HEK293T (cell line): Measurements from ENCODE around the gene CCDC33.

Source experiments
- FOXA1 ChIP-seq: fragments of 450-650 bp; IDR thresholded peaks from 2 replicates; pipeline ENCODE4 v1.6.1; 2016; ENCODE audit warnings: mild to moderate bottlenecking
- FOXK2 ChIP-seq: fragments of 450-650 bp; IDR thresholded peaks from 2 replicates; pipeline ENCODE4 v1.6.1; 2016; ENCODE audit warnings: mild to moderate bottlenecking
- FOXM1 ChIP-seq: fragments of 450-650 bp; IDR thresholded peaks from 2 replicates; pipeline ENCODE4 v1.6.1; 2017; ENCODE audit warnings: mild to moderate bottlenecking, borderline replicate concordance
- PKNOX1 ChIP-seq: fragments of 450-650 bp; IDR thresholded peaks from 2 replicates; pipeline ENCODE4 v1.6.1; 2016
- SP1 ChIP-seq: fragments of 450-650 bp; IDR thresholded peaks from 2 replicates; pipeline ENCODE4 v1.6.1; 2017

- TF ChIP-seq PKNOX1 (no peak), FOXM1 (no peak), SP1 (no peak), FOXA1 (no peak), FOXK2 (no peak)
Measured at GRCh38 chr15:74314795-74315438, 78.8 kb downstream of the CCDC33 start.
